GM23338 (cell line): ENCODE data around the gene LGALS16. TPM values are rescaled to one million over a fixed set of nuclear protein-coding genes. Genes with fewer than 3 reads are reported as not detected.

Experiments
- EZH2phosphoT487 ChIP-seq: fragments of 200-600 bp; sonication (generic); IDR thresholded peaks from one replicate; pipeline ENCODE4 v1.8.1; 2018; ENCODE audit warnings: antibody characterized with exemption; ENCODE audit not compliant: unreplicated experiment
- polyA plus RNA-seq: library from polyadenylated mRNA; unstranded; fragments of >200 nt; fragmentation: Nextera tagmentation; extraction: Ambion mirVana; gene quantifications from 2 replicates; pipeline ENCODE4 v1.2.1, GENCODE V29; 2016
- small RNA-seq: library from RNA; depleted of rRNA; stranded (forward); fragments of <200 nt; gene quantifications from one replicate; pipeline ENCODE3, GENCODE V24; 2014; ENCODE audit warnings: low replicate concordance
- total RNA-seq: library from RNA; depleted of rRNA; stranded (reverse); fragments of >200 nt; shearing (Covaris generic); gene quantifications from 2 replicates; pipeline ENCODE4 v1.2.3, GENCODE V29; 2014; rRNA removed
- TF ChIP-seq, protein P1 (sequence below): fragments of 250-450 bp; sonication (Bioruptor Pico); IDR thresholded peaks from 2 replicates; pipeline ENCODE4 v1.5.0; 2020; ENCODE audit warnings: mild to moderate bottlenecking, moderate library complexity
- TF ChIP-seq, protein P2 (sequence below), 2 experiments: fragments of 200-600 bp in 1 of 2; sonication (generic) in 1 of 2; conservative IDR thresholded peaks; 2 replicates each; pipeline versions ENCODE4 v1.5.1 to v1.6.1; 2016 to 2017; ENCODE audit warnings: antibody characterized with exemption in 2 of 2, low read depth in 2 of 2, mild to moderate bottlenecking in 2 of 2, moderate library complexity in 1 of 2

The LGALS16 gene
- total and polyA plus RNA-seq, 2 experiments from 2014 or later: not detected

DNA sequence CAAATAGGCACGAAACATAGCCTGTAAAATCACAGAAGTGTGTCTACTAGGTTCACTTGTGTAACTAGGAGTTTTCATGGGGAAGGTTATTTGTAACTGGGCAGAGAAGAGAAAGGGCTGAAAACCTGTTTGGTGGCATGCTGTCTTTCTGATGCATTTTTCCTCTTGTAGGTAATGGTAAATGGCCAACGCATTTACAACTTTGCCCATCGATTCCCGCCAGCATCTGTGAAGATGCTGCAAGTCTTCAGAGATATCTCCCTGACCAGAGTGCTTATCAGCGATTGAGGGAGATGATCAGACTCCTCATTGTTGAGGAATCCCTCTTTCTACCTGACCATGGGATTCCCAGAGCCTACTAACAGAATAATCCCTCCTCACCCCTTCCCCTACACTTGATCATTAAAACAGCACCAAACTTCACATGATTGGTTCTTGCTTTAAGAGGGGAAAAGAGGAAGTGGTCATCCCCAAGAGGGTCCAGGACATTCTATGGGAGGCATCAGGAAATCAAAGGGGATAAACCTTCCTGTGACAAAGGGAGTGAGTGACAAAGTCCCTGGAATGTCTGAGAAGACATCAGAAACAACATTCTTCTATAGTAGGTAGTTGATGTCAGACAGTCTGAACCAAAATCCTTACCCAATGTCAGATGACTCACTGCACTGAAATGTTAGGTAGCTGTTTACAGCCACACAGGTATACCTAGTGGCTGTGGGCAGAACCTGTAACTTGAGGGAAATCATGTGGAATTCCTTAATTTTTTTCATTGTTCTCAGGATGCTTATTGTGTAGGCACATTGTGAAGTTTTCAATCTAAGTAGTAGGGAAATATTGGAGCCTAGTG lies 53.5 kb downstream of the LGALS16 start (continued):
- TF ChIP-seq, protein P1, sequence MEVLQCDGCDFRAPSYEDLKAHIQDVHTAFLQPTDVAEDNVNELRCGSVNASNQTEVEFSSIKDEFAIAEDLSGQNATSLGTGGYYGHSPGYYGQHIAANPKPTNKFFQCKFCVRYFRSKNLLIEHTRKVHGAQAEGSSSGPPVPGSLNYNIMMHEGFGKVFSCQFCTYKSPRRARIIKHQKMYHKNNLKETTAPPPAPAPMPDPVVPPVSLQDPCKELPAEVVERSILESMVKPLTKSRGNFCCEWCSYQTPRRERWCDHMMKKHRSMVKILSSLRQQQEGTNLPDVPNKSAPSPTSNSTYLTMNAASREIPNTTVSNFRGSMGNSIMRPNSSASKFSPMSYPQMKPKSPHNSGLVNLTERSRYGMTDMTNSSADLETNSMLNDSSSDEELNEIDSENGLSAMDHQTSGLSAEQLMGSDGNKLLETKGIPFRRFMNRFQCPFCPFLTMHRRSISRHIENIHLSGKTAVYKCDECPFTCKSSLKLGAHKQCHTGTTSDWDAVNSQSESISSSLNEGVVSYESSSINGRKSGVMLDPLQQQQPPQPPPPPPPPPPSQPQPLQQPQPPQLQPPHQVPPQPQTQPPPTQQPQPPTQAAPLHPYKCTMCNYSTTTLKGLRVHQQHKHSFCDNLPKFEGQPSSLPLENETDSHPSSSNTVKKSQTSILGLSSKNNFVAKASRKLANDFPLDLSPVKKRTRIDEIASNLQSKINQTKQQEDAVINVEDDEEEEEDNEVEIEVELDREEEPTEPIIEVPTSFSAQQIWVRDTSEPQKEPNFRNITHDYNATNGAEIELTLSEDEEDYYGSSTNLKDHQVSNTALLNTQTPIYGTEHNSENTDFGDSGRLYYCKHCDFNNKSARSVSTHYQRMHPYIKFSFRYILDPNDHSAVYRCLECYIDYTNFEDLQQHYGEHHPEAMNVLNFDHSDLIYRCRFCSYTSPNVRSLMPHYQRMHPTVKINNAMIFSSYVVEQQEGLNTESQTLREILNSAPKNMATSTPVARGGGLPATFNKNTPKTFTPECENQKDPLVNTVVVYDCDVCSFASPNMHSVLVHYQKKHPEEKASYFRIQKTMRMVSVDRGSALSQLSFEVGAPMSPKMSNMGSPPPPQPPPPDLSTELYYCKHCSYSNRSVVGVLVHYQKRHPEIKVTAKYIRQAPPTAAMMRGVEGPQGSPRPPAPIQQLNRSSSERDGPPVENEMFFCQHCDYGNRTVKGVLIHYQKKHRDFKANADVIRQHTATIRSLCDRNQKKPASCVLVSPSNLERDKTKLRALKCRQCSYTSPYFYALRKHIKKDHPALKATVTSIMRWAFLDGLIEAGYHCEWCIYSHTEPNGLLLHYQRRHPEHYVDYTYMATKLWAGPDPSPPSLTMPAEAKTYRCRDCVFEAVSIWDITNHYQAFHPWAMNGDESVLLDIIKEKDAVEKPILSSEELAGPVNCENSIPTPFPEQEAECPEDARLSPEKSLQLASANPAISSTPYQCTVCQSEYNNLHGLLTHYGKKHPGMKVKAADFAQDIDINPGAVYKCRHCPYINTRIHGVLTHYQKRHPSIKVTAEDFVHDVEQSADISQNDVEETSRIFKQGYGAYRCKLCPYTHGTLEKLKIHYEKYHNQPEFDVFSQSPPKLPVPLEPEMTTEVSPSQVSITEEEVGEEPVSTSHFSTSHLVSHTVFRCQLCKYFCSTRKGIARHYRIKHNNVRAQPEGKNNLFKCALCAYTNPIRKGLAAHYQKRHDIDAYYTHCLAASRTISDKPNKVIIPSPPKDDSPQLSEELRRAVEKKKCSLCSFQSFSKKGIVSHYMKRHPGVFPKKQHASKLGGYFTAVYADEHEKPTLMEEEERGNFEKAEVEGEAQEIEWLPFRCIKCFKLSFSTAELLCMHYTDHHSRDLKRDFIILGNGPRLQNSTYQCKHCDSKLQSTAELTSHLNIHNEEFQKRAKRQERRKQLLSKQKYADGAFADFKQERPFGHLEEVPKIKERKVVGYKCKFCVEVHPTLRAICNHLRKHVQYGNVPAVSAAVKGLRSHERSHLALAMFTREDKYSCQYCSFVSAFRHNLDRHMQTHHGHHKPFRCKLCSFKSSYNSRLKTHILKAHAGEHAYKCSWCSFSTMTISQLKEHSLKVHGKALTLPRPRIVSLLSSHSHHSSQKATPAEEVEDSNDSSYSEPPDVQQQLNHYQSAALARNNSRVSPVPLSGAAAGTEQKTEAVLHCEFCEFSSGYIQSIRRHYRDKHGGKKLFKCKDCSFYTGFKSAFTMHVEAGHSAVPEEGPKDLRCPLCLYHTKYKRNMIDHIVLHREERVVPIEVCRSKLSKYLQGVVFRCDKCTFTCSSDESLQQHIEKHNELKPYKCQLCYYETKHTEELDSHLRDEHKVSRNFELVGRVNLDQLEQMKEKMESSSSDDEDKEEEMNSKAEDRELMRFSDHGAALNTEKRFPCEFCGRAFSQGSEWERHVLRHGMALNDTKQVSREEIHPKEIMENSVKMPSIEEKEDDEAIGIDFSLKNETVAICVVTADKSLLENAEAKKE (CRISPR knock-in tag): no peak
- TF ChIP-seq EZH2phosphoT487: no peak
- TF ChIP-seq, protein P2, sequence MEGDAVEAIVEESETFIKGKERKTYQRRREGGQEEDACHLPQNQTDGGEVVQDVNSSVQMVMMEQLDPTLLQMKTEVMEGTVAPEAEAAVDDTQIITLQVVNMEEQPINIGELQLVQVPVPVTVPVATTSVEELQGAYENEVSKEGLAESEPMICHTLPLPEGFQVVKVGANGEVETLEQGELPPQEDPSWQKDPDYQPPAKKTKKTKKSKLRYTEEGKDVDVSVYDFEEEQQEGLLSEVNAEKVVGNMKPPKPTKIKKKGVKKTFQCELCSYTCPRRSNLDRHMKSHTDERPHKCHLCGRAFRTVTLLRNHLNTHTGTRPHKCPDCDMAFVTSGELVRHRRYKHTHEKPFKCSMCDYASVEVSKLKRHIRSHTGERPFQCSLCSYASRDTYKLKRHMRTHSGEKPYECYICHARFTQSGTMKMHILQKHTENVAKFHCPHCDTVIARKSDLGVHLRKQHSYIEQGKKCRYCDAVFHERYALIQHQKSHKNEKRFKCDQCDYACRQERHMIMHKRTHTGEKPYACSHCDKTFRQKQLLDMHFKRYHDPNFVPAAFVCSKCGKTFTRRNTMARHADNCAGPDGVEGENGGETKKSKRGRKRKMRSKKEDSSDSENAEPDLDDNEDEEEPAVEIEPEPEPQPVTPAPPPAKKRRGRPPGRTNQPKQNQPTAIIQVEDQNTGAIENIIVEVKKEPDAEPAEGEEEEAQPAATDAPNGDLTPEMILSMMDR (conservative IDR thresholded peaks at IDR 0.05; ENCODE audit: low read depth in 2 of 2): no peak

Small RNA genes within 50 kb of the gene (small RNA-seq; reads per million reads assigned to genes)
- gene AC005176.2 (not detected), gene RPS29P27 (not detected), gene RPS29P30 (not detected)

Other genes with a start within 250 kb of the LGALS16 start
- gene ZFP36, start 249.1 kb upstream of the LGALS16 start, total RNA-seq: 9.5 and 10.6 TPM in 2 replicates
- gene ZFP36, start 249.1 kb upstream of the LGALS16 start, polyA plus RNA-seq: 27.5 and 27.7 TPM in 2 replicates
- gene PLEKHG2, start 243.2 kb upstream of the LGALS16 start, total RNA-seq: 35.2 and 41.3 TPM in 2 replicates
- gene PLEKHG2, start 243.2 kb upstream of the LGALS16 start, polyA plus RNA-seq: 15.5 and 16.2 TPM in 2 replicates
- 106 and 207 TPM in 2 replicates for gene RPS16, start 220.0 kb upstream of the LGALS16 start, total RNA-seq
- gene RPS16, start 220.0 kb upstream of the LGALS16 start, polyA plus RNA-seq: 1,901 and 2,135 TPM in 2 replicates
- 75.0 and 108 TPM in 2 replicates for gene SUPT5H, start 210.3 kb upstream of the LGALS16 start, total RNA-seq
- gene SUPT5H, start 210.3 kb upstream of the LGALS16 start, polyA plus RNA-seq: 144 and 150 TPM in 2 replicates
- gene TIMM50, start 175.1 kb upstream of the LGALS16 start, total RNA-seq: 119 and 120 TPM in 2 replicates
- 139 and 145 TPM in 2 replicates for gene TIMM50, start 175.1 kb upstream of the LGALS16 start, polyA plus RNA-seq
- gene DLL3, start 157.0 kb upstream of the LGALS16 start, total RNA-seq: 15.6 and 19.1 TPM in 2 replicates
- 9.8 and 9.9 TPM in 2 replicates for gene DLL3, start 157.0 kb upstream of the LGALS16 start, polyA plus RNA-seq
- gene SELENOV, start 140.8 kb upstream of the LGALS16 start, total RNA-seq: 8.7 and 13.8 TPM in 2 replicates
- gene SELENOV, start 140.8 kb upstream of the LGALS16 start, polyA plus RNA-seq: 8.0 and 12.4 TPM in 2 replicates
- gene EID2B, start 123.1 kb upstream of the LGALS16 start, total RNA-seq: 2.5 and 4.7 TPM in 2 replicates
- gene EID2B, start 123.1 kb upstream of the LGALS16 start, polyA plus RNA-seq: 4.1 and 4.6 TPM in 2 replicates
- 22.8 and 25.2 TPM in 2 replicates for gene EID2, start 115.8 kb upstream of the LGALS16 start, total RNA-seq
- gene EID2, start 115.8 kb upstream of the LGALS16 start, polyA plus RNA-seq: 24.4 and 24.6 TPM in 2 replicates
- gene LGALS13, start 53.4 kb upstream of the LGALS16 start, total RNA-seq: not detected in 2 replicates
- not detected in 2 replicates for gene LGALS13, start 53.4 kb upstream of the LGALS16 start, polyA plus RNA-seq
- not detected in 2 replicates for gene LGALS14, start 48.6 kb downstream of the LGALS16 start, total RNA-seq
- not detected in 2 replicates for gene LGALS14, start 48.6 kb downstream of the LGALS16 start, polyA plus RNA-seq
- gene CLC, start 82.1 kb downstream of the LGALS16 start, total RNA-seq: not detected in 2 replicates
- gene CLC, start 82.1 kb downstream of the LGALS16 start, polyA plus RNA-seq: 0.63 TPM in 1 of 2 replicates, not detected in the other
- not detected in 2 replicates for gene LEUTX, start 122.9 kb downstream of the LGALS16 start, total RNA-seq
- 0.47 TPM in 1 of 2 replicates, not detected in the other for gene LEUTX, start 122.9 kb downstream of the LGALS16 start, polyA plus RNA-seq
- gene DYRK1B, start 178.2 kb downstream of the LGALS16 start, total RNA-seq: 8.6 and 8.9 TPM in 2 replicates
- 6.5 and 7.2 TPM in 2 replicates for gene DYRK1B, start 178.2 kb downstream of the LGALS16 start, polyA plus RNA-seq
- 403 and 426 TPM in 2 replicates for gene FBL, start 190.5 kb downstream of the LGALS16 start, total RNA-seq
- gene FBL, start 190.5 kb downstream of the LGALS16 start, polyA plus RNA-seq: 553 and 579 TPM in 2 replicates